DND-41 (cell line): ENCODE measurements around the gene IGSF10.

ENCODE experiments used
- EZH2 ChIP-seq: IDR thresholded peaks from 3 replicates; pipeline ENCODE4 v1.6.1; 2012; ENCODE audit warnings: borderline replicate concordance, low read depth, mild to moderate bottlenecking, moderate library complexity, low read length, inconsistent platforms; ENCODE audit not compliant: severe bottlenecking
- TF ChIP-seq, protein P1 (sequence below): IDR thresholded peaks from 2 replicates; pipeline ENCODE4 v1.5.1; 2012; ENCODE audit warnings: borderline replicate concordance, low read length, moderate library complexity, mild to moderate bottlenecking; ENCODE audit not compliant: poor library complexity, severe bottlenecking; ENCODE audit errors: extremely low read depth

DNA sequence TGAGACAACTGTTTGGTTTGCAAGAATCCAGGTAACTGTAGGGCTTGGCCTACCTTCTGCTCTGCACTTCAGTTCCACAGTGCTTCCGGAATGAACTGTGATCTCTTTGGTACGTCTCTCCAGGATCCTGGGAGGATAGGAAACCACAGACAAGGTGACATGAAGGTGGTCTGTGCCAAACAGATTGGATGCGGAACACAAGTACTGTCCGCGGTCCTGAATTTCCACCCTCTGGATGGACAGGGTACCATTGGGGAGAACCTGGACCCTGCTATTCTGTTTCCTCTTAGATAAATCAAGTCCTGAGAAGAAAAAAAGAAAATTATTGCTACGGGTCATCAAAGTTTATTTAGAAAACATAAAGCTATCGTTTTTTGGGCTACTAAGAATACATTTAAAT, 17.3 kb downstream of the IGSF10 start:
- TF ChIP-seq, protein P1, sequence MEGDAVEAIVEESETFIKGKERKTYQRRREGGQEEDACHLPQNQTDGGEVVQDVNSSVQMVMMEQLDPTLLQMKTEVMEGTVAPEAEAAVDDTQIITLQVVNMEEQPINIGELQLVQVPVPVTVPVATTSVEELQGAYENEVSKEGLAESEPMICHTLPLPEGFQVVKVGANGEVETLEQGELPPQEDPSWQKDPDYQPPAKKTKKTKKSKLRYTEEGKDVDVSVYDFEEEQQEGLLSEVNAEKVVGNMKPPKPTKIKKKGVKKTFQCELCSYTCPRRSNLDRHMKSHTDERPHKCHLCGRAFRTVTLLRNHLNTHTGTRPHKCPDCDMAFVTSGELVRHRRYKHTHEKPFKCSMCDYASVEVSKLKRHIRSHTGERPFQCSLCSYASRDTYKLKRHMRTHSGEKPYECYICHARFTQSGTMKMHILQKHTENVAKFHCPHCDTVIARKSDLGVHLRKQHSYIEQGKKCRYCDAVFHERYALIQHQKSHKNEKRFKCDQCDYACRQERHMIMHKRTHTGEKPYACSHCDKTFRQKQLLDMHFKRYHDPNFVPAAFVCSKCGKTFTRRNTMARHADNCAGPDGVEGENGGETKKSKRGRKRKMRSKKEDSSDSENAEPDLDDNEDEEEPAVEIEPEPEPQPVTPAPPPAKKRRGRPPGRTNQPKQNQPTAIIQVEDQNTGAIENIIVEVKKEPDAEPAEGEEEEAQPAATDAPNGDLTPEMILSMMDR, result no peak
- TF ChIP-seq EZH2, result no peak
